GM13977 (cell line): Measurements from ENCODE around the gene VPS11.

Experiments
- DNase-seq: peaks from one replicate; pipeline ENCODE4 v3.0.0; 2012; ENCODE audit warnings: low spot score
- CTCF ChIP-seq: IDR thresholded peaks from 2 replicates; pipeline ENCODE4 v1.5.1; 2012; ENCODE audit warnings: mild to moderate bottlenecking, control low read depth; ENCODE audit not compliant: insufficient read depth; ENCODE audit errors: extremely low read depth, missing control alignments
- in situ Hi-C: fragments of 300-500 bp; cut with MboI; formaldehyde crosslinking; loops from one replicate; pipeline ENCODE4 v1.12.0; 2022; ENCODE audit warnings: low sequenced_read_pairs, low pct_unique_long_range_greater_than_20kb, mixed read lengths, inconsistent platforms; ENCODE audit not compliant: unreplicated experiment

Gene VPS11

GRCh38 chr11:119110439-119110838 is 42.8 kb downstream of the VPS11 start:
- DNase-seq, result no peak
- in situ Hi-C loops, result no loop called here
- TF ChIP-seq CTCF, result no peak

- DNase-seq, result no peak
- TF ChIP-seq CTCF, result no peak
- in situ Hi-C loops, result no loop called here
Observed at GRCh38 chr11:119111361-119111925, 43.8 kb downstream of the VPS11 start.

- in situ Hi-C loops, result no loop called here
- TF ChIP-seq CTCF, result no peak
- DNase-seq, result no peak
Observed at GRCh38 chr11:119112314-119113020, 44.8 kb downstream of the VPS11 start.

- no peak for DNase-seq
- in situ Hi-C loops, result no loop called here
- TF ChIP-seq CTCF, result no peak
Observed at GRCh38 chr11:119113716-119114115, 46.1 kb downstream of the VPS11 start.

GRCh38 chr11:119114351-119114750 is 46.7 kb downstream of the VPS11 start:
- no peak for TF ChIP-seq CTCF
- in situ Hi-C loops, result no loop called here
- DNase-seq, result no peak

- no peak for DNase-seq
- no peak for TF ChIP-seq CTCF
- in situ Hi-C loops, result no loop called here
Observed at GRCh38 chr11:119115484-119116234, 48.0 kb downstream of the VPS11 start.
